Central memory CD8-positive, alpha-beta T cell (primary cell): ENCODE results near the gene ESRP2.

ENCODE experiments used
- ATAC-seq: fragments of 150-1000 bp; cut with Tn5 transposase; replicated peaks from 2 replicates; pipeline ENCODE4 v1.10.0; 2022; ENCODE audit warnings: mild to moderate bottlenecking, moderate FRiP score, moderate number of reproducible peaks; ENCODE audit not compliant: poor library complexity, severe bottlenecking; ENCODE audit errors: extremely low read depth
- DNase-seq, 2 donors: peaks; one replicate each; pipeline ENCODE4 v3.0.0; 2021; ENCODE audit warnings: low spot score in 2 of 2
- H3K27ac Mint-ChIP-seq: one replicate; pipeline ENCODE4 v1.8.0; 2022; ENCODE audit warnings: low read depth, mild to moderate bottlenecking, moderate library complexity, mixed read lengths
- H3K27me3 Mint-ChIP-seq: one replicate; pipeline ENCODE4 v1.8.0; 2022; ENCODE audit warnings: mixed read lengths
- H3K36me3 Mint-ChIP-seq: one replicate; pipeline ENCODE4 v1.8.0; 2022; ENCODE audit warnings: mild to moderate bottlenecking, moderate library complexity, mixed read lengths; ENCODE audit not compliant: insufficient read depth
- H3K4me1 Mint-ChIP-seq: one replicate; pipeline ENCODE4 v1.8.0; 2022; ENCODE audit warnings: mixed read lengths
- H3K4me3 Mint-ChIP-seq: one replicate; pipeline ENCODE4 v1.8.0; 2022; ENCODE audit warnings: mild to moderate bottlenecking, moderate library complexity, mixed read lengths
- H3K9me3 Mint-ChIP-seq: one replicate; pipeline ENCODE4 v1.8.0; 2022; ENCODE audit warnings: mixed read lengths

The ESRP2 gene

GRCh38 chr16:68273459-68273858 is 37.5 kb upstream of the ESRP2 start:
- peak overlapping the region; percentile 47 for H3K4me3 Mint-ChIP-seq
- H3K27me3 Mint-ChIP-seq, result no peaks in the 10 kb centered on the region
- DNase-seq (no peak), ATAC-seq (no peak)
- peaks cover 40% of the 10 kb centered on the region for H3K4me1 Mint-ChIP-seq
- peak overlapping the region; percentile 42 for H3K27ac Mint-ChIP-seq
- H3K9me3 Mint-ChIP-seq, result no peaks in the 10 kb centered on the region
- peaks cover 21% of the 10 kb centered on the region for H3K36me3 Mint-ChIP-seq

DNA sequence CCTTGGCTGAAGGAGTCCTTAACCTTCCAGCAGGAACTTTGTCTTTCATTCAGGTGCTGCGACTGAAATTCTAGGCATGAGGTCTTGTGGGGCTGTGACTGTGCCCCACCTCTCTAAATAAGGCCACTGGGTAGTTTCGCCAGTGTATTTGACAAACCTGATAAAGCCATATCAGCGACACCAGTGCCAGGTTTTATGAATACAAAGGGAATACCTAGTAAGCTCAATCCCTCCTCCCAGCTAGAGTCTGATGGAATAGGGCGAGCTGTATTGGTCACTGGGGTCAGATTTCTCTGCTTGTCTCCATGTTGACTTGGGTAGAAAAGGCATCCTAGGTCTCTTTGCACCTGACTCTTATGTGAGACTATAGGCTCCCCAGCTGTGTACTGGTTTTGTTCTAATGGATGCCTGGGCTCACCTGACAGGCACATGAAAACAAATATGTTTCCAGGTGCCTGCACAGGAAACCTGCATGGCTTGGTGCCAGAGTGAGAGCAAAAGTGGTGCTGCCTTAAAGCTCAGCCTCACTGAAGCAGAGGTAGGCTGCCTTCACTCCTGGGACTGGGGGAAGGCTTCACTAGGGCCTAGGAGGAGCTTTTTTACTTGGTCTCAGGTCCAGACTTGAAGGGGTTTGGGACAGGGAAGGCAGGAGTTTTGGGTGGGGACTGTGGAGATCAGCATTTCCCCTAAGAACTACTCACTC is 36.7 kb upstream of the ESRP2 start:
- Mint-ChIP-seq H3K4me3 (peak overlapping the region; percentile 47), H3K27ac (peak overlapping the region; percentile 42), H3K4me1 (peaks cover 45% of the 10 kb centered on the region), H3K27me3 (no peaks in the 10 kb centered on the region), H3K36me3 (peaks cover 21% of the 10 kb centered on the region), H3K9me3 (no peaks in the 10 kb centered on the region)
- DNase-seq (peak; percentile 31 to 32), ATAC-seq (no peak)

DNA sequence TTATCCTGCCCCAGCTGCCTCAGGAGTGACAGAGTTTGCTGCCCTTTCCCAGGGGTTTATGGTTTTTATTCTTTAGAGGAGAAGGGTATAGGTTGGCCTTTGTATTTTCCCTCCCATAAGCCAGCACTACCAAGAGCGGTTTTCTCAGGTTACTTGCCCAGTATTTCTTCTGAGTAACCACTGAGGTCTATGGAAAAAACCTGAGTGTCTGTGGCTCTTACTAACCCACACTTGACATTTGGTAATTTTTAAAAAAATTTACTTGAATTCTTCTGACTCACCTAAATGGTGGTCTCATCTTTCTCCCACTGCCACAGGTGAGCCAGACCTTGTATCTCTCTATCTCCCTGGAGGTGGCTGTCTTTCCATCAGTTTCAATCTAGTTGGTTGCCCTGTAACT is 34.4 kb upstream of the ESRP2 start:
- DNase-seq, result no peak
- H3K36me3 Mint-ChIP-seq, result peaks cover 22% of the 10 kb centered on the region
- no peak for ATAC-seq

DNA sequence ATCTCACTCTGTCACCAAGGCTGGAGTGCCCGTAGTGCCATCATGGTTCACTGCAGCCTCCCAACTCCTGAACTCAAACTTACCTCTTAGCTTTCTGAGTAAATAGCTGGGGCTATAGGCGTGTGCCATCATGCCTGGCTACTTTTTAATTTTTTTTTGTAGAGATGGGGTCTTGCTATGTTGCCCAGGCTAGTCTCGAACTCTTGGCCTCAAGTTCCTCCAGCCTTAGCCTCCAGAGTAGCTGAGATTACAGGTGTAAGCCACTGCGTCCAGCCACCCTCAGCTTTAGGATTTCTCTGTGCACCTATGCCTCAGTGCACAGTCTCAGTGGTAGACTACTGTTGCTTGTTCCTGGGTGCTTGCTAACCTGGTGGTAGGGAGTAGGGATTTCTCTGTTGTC is 33.9 kb upstream of the ESRP2 start:
- peaks cover 25% of the 10 kb centered on the region for H3K36me3 Mint-ChIP-seq
- peak overlapping the region; percentile 42 for H3K27ac Mint-ChIP-seq
- no peaks in the 10 kb centered on the region for H3K27me3 Mint-ChIP-seq
- H3K9me3 Mint-ChIP-seq, result no peaks in the 10 kb centered on the region
- peaks cover 51% of the 10 kb centered on the region for H3K4me1 Mint-ChIP-seq
- no peak for DNase-seq
- H3K4me3 Mint-ChIP-seq, result no peak overlapping the region
- ATAC-seq, result no peak

More for the DNA sequence above, 34.4 kb upstream of the ESRP2 start:
- no peak overlapping the region for H3K27ac Mint-ChIP-seq
- no peak overlapping the region for H3K4me3 Mint-ChIP-seq
- H3K27me3 Mint-ChIP-seq, result no peaks in the 10 kb centered on the region
- H3K9me3 Mint-ChIP-seq, result no peaks in the 10 kb centered on the region
- peaks cover 49% of the 10 kb centered on the region for H3K4me1 Mint-ChIP-seq

DNA sequence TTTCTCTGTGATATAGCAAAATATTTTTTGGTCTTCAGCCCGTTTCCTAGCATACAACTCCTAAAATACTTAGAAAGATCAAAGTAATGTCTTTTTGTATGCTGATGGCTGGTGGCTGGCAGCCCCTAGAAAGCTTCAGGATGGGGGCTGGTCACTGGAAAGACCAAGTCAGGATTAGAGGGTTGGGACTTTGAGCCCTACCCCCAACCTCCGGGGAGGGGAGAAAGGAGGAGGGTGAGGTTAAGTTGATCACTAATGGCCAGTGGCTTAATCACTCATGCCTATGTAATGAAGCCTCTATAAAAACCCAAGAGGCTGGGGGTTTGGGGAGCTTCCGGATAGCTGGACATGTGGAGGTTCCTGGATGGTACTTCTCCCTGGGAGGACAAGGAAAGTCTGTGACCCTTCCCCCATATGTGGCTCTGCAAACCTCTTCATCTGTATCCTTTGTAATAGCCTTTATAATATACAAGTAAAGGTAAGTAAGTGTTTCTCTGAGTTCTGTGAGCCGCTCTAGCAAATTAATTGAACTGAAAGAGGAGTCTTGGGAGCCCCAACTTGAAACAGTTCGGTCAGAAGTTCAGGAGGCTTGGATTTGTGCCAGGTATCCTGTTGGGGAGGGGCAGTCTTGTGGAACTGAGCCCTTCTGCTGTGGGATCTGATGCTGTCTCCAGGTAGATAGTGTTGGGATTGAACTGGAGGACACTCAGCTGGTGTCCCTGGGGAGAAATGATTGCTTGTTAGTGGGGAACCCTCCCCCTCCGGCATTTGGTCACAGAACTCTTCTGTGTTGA is 31.9 kb upstream of the ESRP2 start:
- H3K4me1 Mint-ChIP-seq, result peaks cover 52% of the 10 kb centered on the region

GRCh38 chr16:68265078-68265920 is 29.4 kb upstream of the ESRP2 start:
- peaks cover 17% of the 10 kb centered on the region for H3K36me3 Mint-ChIP-seq
- H3K4me1 Mint-ChIP-seq, result peaks cover 50% of the 10 kb centered on the region
- no peak for DNase-seq
- peak; percentile 15 for ATAC-seq
- no peaks in the 10 kb centered on the region for H3K27me3 Mint-ChIP-seq
- H3K27ac Mint-ChIP-seq, result peak overlapping the region; percentile 97
- no peaks in the 10 kb centered on the region for H3K9me3 Mint-ChIP-seq
- H3K4me3 Mint-ChIP-seq, result peak overlapping the region; percentile 86

More for the DNA sequence above, 31.9 kb upstream of the ESRP2 start:
- no peak for ATAC-seq
- H3K36me3 Mint-ChIP-seq, result peaks cover 23% of the 10 kb centered on the region
- H3K27me3 Mint-ChIP-seq, result no peaks in the 10 kb centered on the region
- H3K4me3 Mint-ChIP-seq, result peak overlapping the region; percentile 9
- H3K27ac Mint-ChIP-seq, result peak overlapping the region; percentile 97
- no peaks in the 10 kb centered on the region for H3K9me3 Mint-ChIP-seq
- DNase-seq, result no peak

GRCh38 chr16:68264128-68265077 is 28.5 kb upstream of the ESRP2 start, which contains the start of gene SLC7A6:
Gene SLC7A6, plus strand, starts transcription at chr16:68264526. Its CDS starts 10,201 bp downstream, at chr16:68274727.
- peaks cover 47% of the 10 kb centered on the region for H3K4me1 Mint-ChIP-seq
- peaks cover 17% of the 10 kb centered on the region for H3K36me3 Mint-ChIP-seq
- H3K27ac Mint-ChIP-seq, result peak within 1 kb of the TSS; percentile 97
- DNase-seq (peak; percentile 65 to 68), ATAC-seq (peak; percentile 77)
- H3K4me3 Mint-ChIP-seq, result peak within 1 kb of the TSS; percentile 86
- H3K9me3 Mint-ChIP-seq, result no peaks in the 10 kb centered on the region
- H3K27me3 Mint-ChIP-seq, result no peaks in the 10 kb centered on the region

- peaks cover 18% of the 10 kb centered on the region for H3K36me3 Mint-ChIP-seq
- no peaks in the 10 kb centered on the region for H3K9me3 Mint-ChIP-seq
- H3K4me1 Mint-ChIP-seq, result peaks cover 40% of the 10 kb centered on the region
- H3K27me3 Mint-ChIP-seq, result no peaks in the 10 kb centered on the region
- peak overlapping the region; percentile 97 for H3K27ac Mint-ChIP-seq
- H3K4me3 Mint-ChIP-seq, result peak overlapping the region; percentile 86
- ATAC-seq (peak; percentile 1), DNase-seq (no peak)
Observed at GRCh38 chr16:68263559-68264127, 27.7 kb upstream of the ESRP2 start.

GRCh38 chr16:68259007-68259825 is 23.3 kb upstream of the ESRP2 start:
- Mint-ChIP-seq H3K4me1 (peaks cover 11% of the 10 kb centered on the region), H3K9me3 (no peaks in the 10 kb centered on the region), H3K27ac (no peak overlapping the region), H3K36me3 (peaks cover 13% of the 10 kb centered on the region), H3K4me3 (no peak overlapping the region), H3K27me3 (no peaks in the 10 kb centered on the region)
- no peak for ATAC-seq
- DNase-seq, result no peak

GRCh38 chr16:68257906-68258800 is 22.2 kb upstream of the ESRP2 start:
- Mint-ChIP-seq H3K4me3 (no peak overlapping the region), H3K4me1 (peaks cover 3% of the 10 kb centered on the region), H3K9me3 (no peaks in the 10 kb centered on the region), H3K27me3 (no peaks in the 10 kb centered on the region), H3K27ac (no peak overlapping the region), H3K36me3 (peaks cover 12% of the 10 kb centered on the region)
- no peak for ATAC-seq
- DNase-seq, result no peak
